GM12891 (cell line): ENCODE results near the gene FAM217B.

ENCODE experiments used
- DNase-seq: peaks from one replicate; pipeline ENCODE4 v3.0.0; 2011; ENCODE audit warnings: low spot score; ENCODE audit not compliant: insufficient read length
- FAIRE-seq: peaks from 2 replicates; lab custom pipeline; 2011; peaks lifted over from hg19 to GRCh38; lab: Jason Lieb, UNC
- PAX5 ChIP-seq: IDR thresholded peaks from 2 replicates; pipeline ENCODE4 v1.6.1; 2011; ENCODE audit warnings: low read length, moderate library complexity, mild to moderate bottlenecking; ENCODE audit not compliant: insufficient read depth, severe bottlenecking
- POLR2A ChIP-seq: IDR thresholded peaks from 2 replicates; pipeline ENCODE4 v1.6.1; 2011; ENCODE audit warnings: low read depth, low read length, control low read depth
- POLR2AphosphoS5 ChIP-seq: IDR thresholded peaks from 2 replicates; pipeline ENCODE4 v1.6.1; 2011; ENCODE audit warnings: low read depth, low read length, control low read depth
- POU2F2 ChIP-seq: IDR thresholded peaks from 2 replicates; pipeline ENCODE4 v1.6.1; 2011; ENCODE audit warnings: low read depth, mild to moderate bottlenecking, control low read depth, low read length, moderate library complexity
- SPI1 ChIP-seq: IDR thresholded peaks from 2 replicates; pipeline ENCODE4 v1.6.1; 2011; ENCODE audit warnings: low read depth, low read length, control low read depth
- TAF1 ChIP-seq: IDR thresholded peaks from 2 replicates; pipeline ENCODE4 v1.6.1; 2011; ENCODE audit warnings: low read depth, low read length, control low read depth

FAM217B gene

GRCh38 chr20:59923514-59923913, 16.7 kb upstream of the FAM217B start:
- TF ChIP-seq POU2F2 (no peak), PAX5 (no peak), POLR2A (no peak), TAF1 (no peak), SPI1 (no peak), POLR2AphosphoS5 (no peak)
- no peak for FAIRE-seq
- DNase-seq, result no peak

DNA sequence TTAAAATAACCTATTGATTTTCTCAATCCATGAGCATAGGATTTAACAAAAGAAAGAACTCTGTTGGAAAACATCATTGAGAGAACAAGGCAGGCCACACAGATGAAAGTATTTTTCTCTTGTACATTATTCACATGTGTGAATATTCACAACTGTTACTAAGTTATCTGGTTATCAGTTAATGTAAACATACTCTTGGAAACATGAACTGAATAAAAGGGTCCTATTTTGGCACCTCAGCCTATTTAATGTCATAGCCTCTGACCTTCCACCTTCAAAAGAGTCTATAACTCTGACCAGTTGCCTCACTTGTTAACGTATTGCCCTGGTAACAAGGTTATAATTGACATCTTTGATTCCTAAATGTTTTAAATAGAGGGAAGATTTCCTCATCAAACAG, 14.8 kb upstream of the FAM217B start:
- TF ChIP-seq POU2F2 (no peak), SPI1 (no peak), POLR2AphosphoS5 (no peak)
- DNase-seq, result no peak
- no peak for FAIRE-seq

- DNase-seq (no peak), FAIRE-seq (no peak)
- TF ChIP-seq POU2F2 (no peak), PAX5 (no peak), POLR2A (no peak), SPI1 (no peak), POLR2AphosphoS5 (no peak), TAF1 (no peak)
These were observed 14.3 kb upstream of the FAM217B start for GRCh38 chr20:59925899-59926298.

- FAIRE-seq, result no peak
- no peak for DNase-seq
- TF ChIP-seq POLR2A, result no peak
- TF ChIP-seq POLR2AphosphoS5, result no peak
- no peak for TF ChIP-seq PAX5
- no peak for TF ChIP-seq POU2F2
- no peak for TF ChIP-seq SPI1
- no peak for TF ChIP-seq TAF1
These were observed 8.5 kb upstream of the FAM217B start for GRCh38 chr20:59931511-59932312.

- FAIRE-seq (no peak), DNase-seq (no peak)
- TF ChIP-seq SPI1, result no peak
- no peak for TF ChIP-seq PAX5
These were observed 7.4 kb upstream of the FAM217B start for GRCh38 chr20:59932616-59933295.

DNA sequence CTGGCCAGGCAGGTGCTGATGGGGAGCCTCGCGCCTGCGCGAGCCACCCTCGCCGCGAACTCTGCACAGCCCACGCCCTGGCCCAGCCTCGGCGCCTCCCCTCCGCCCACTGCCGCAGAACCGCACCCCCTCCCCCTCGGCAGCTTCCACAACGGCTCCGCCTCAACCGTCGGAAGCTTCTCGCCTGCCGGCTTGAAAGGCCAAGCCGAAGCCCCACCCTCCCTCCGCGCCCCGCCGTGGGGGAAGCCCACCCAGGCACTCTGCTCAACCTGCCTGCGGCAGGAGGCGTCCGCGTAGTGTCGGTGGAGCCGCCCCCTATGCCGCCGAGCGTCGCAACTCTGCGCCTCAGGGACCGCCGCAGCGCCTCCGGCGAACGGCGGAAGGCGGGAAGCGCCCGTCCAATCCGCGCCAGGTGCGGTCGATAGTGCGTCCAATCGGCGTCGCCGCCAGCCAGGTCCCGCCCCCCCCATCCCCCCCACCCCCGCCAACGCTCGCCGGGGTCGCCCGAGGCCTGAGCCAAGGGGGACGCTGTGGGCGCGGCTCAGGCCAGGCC, 6.8 kb upstream of the FAM217B start, which contains the start of gene SYCP2:
TSS of gene SYCP2 (minus strand) at position 342 of the 553 bp plus-strand sequence. CDS start 11,224 bp downstream, outside the sequence.
- DNase-seq, result no peak
- FAIRE-seq, result no peak
- TF ChIP-seq POLR2AphosphoS5 (no peak), POLR2A (no peak), TAF1 (no peak), POU2F2 (no peak), SPI1 (no peak), PAX5 (no peak)

- DNase-seq (peak; percentile 71), FAIRE-seq (no peak)
These were observed 6.2 kb upstream of the FAM217B start for GRCh38 chr20:59933849-59934585.

DNA sequence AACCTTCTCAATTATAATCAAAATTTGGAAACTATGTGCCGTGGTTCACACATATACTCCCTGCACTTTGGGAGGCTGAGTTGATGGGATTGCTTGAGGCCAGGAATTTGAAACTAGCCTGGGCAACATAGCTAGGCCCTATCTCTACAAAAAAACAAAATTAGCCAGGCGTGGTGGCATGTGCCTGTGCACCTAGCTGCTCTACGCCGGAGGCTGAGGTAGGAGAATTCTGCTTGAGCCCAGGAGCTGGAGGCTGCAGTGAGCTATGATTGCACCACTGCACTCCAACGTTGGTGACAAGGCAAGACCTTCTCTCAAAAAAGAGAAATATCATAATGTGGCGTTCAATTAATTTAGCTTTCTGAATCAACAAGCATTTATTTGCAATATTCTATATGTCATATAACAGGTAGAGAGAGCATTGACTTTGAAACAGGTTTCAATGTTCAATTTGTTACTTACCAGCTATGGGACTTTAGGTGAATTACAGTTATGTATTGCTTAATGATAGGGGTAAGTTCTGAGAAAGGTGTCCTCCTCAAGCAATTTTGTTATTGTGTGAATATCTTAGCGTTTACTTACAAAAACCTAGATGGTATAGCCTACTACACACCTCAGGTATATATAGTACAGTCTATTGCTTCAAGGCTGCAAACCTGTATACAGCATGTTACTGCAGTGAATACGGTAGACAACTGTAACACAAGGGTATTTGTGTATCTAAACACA, 4.6 kb upstream of the FAM217B start:
- no peak for TF ChIP-seq PAX5
- TF ChIP-seq TAF1, result no peak
- TF ChIP-seq POLR2AphosphoS5, result no peak
- no peak for DNase-seq
- no peak for FAIRE-seq

More at GRCh38 chr20:59933849-59934585, 6.2 kb upstream of the FAM217B start:
- TF ChIP-seq POLR2AphosphoS5, result no peak
- no peak for TF ChIP-seq POU2F2
- TF ChIP-seq SPI1, result no peak
- TF ChIP-seq TAF1, result no peak
- TF ChIP-seq PAX5, result no peak
- no peak for TF ChIP-seq POLR2A
